SJSA1 (cell line): ENCODE results near the gene TEC. TPM values are rescaled to one million over a fixed set of nuclear protein-coding genes. Genes with fewer than 3 reads are reported as not detected.
A peak's percentile ranks its signal among the peaks of the same experiment; 100 is the strongest.

Source experiments
- DNase-seq, 2 experiments: peaks; one replicate each; pipeline ENCODE4 v3.0.0-alpha.2; 2015 to 2020; ENCODE audit warnings: low spot score in 2 of 2, low read depth in 1 of 2
- H3K27ac ChIP-seq: fragments of 250-450 bp; sonication (Bioruptor Pico); 2 replicates; pipeline ENCODE4 v1.5.1; 2020; ENCODE audit warnings: mild to moderate bottlenecking, moderate library complexity
- H3K27me3 ChIP-seq: fragments of 250-450 bp; sonication (Bioruptor Pico); replicated peaks from 2 replicates; pipeline ENCODE4 v1.5.1; 2020; ENCODE audit warnings: mild to moderate bottlenecking, moderate library complexity
- H3K36me3 ChIP-seq: fragments of 250-450 bp; sonication (Bioruptor Pico); 2 replicates; pipeline ENCODE4 v1.5.1; 2020; ENCODE audit warnings: mild to moderate bottlenecking
- H3K4me1 ChIP-seq: fragments of 250-450 bp; sonication (Bioruptor Pico); replicated peaks from 2 replicates; pipeline ENCODE4 v1.6.1; 2021; ENCODE audit warnings: mild to moderate bottlenecking
- H3K4me3 ChIP-seq: fragments of 250-450 bp; sonication (Bioruptor Pico); 2 replicates; pipeline ENCODE4 v1.5.1; 2020; ENCODE audit warnings: mild to moderate bottlenecking
- H3K9me3 ChIP-seq: fragments of 250-450 bp; sonication (Bioruptor Pico); replicated peaks from 2 replicates; pipeline ENCODE4 v1.5.1; 2020; ENCODE audit warnings: mild to moderate bottlenecking
- total RNA-seq: library from RNA; depleted of rRNA; stranded (reverse); fragments of >200 nt; shearing (Covaris generic); gene quantifications from 2 replicates; pipeline ENCODE4 v1.2.3, GENCODE V29; 2014

The TEC gene
- total RNA-seq, 1 experiment from 2014 or later, result 0.05 TPM

GRCh38 chr4:48137846-48138245 is 131.8 kb downstream of the TEC start:
- H3K27me3 ChIP-seq, result no peaks in the 10 kb centered on the region
- H3K27ac ChIP-seq, result no peak overlapping the region
- H3K36me3 ChIP-seq, result no peaks in the 10 kb centered on the region
- DNase-seq, result no peak
- H3K9me3 ChIP-seq, result no peaks in the 10 kb centered on the region
- no peaks in the 10 kb centered on the region; the same call in 1 of the 2 replicates for H3K4me1 ChIP-seq
- no peak overlapping the region for H3K4me3 ChIP-seq

DNA sequence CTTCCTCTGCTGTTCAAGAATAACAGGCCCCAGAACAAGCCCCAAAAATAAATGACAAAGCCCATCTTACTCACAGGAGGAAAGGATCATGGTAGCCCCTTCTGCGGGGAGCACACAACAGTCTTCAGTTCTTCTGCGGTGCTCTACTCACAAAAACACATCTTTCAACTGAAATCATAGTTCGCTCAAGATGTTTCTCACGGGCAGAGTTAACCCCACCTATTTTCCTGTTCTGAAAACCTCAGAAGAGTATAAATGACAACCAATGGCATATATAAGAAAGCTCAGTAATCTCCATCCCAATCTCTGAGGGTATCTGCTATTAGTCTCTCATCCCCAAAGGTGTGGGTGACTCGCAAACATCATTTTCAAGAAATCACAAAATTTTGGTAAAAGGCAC is 135.6 kb downstream of the TEC start, which contains the start of gene TXK:
TXK (minus strand) TSS at position 170 of the 400 bp plus-strand sequence; CDS start at position 90, 80 bp downstream.
- no peaks in the 10 kb centered on the region for H3K27me3 ChIP-seq
- no peak for DNase-seq
- no peak within 1 kb of the TSS for H3K27ac ChIP-seq
- H3K9me3 ChIP-seq, result no peaks in the 10 kb centered on the region
- no peak within 1 kb of the TSS for H3K4me3 ChIP-seq
- no peaks in the 10 kb centered on the region for H3K36me3 ChIP-seq
- peaks cover 2% of the 10 kb centered on the region for H3K4me1 ChIP-seq

DNA sequence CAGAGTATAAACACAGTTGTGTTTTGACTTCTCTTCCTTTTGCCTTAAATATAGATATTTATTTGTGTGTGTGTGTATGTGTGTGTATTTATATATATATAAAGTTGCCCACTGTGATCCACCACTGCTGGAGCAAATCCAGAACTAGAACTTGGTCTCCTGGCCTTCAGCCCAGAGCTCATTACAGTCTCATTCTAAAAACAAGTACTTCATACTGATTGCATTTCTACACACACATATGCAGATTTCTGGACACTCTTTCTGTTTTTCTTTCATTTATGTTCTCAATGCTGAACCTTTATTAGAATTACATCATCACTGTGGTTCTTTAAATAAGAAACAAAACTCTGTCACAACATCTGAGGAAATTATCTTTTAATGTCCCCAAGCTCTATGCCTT is 136.0 kb downstream of the TEC start:
- Histone ChIP-seq H3K9me3 (no peaks in the 10 kb centered on the region), H3K4me1 (peaks cover 6% of the 10 kb centered on the region), H3K36me3 (no peaks in the 10 kb centered on the region), H3K27me3 (no peaks in the 10 kb centered on the region), H3K4me3 (no peak overlapping the region), H3K27ac (no peak overlapping the region)
- no peak for DNase-seq

- no peaks in the 10 kb centered on the region for H3K27me3 ChIP-seq
- no peak overlapping the region for H3K27ac ChIP-seq
Observed at GRCh38 chr4:48131736-48132135, 137.9 kb downstream of the TEC start.

DNA sequence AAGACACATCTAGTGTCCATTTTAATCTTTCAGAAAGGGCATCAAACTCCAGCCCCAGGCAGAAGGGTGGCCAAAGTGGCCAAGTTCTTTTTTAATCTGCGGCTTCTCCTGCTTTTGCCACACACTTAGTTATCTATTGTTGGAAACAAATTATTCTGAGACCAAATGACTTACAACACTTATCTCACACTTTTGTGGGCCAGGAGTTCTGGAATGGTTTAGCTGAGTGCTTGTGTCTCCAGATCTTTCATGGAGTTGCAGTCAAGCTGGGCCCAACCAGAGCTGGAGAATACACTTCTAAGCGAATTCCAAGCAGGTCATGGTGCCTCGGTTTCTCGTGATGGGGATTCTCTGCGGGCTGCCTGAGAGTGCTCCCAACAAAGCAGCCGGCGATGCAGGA is 139.5 kb downstream of the TEC start:
- no peaks in the 10 kb centered on the region for H3K36me3 ChIP-seq
- H3K4me1 ChIP-seq, result peaks cover 21% of the 10 kb centered on the region
- no peak overlapping the region for H3K27ac ChIP-seq
- no peaks in the 10 kb centered on the region for H3K9me3 ChIP-seq
- no peak overlapping the region for H3K4me3 ChIP-seq
- DNase-seq, result no peak
- H3K27me3 ChIP-seq, result no peaks in the 10 kb centered on the region

More at GRCh38 chr4:48131736-48132135, 137.9 kb downstream of the TEC start:
- H3K4me1 ChIP-seq, result peaks cover 21% of the 10 kb centered on the region
- H3K4me3 ChIP-seq, result no peak overlapping the region
- no peaks in the 10 kb centered on the region for H3K9me3 ChIP-seq
- no peaks in the 10 kb centered on the region for H3K36me3 ChIP-seq
- DNase-seq, result no peak

GRCh38 chr4:48129307-48130014 is 140.2 kb downstream of the TEC start:
- Histone ChIP-seq H3K4me3 (no peak overlapping the region), H3K27ac (no peak overlapping the region), H3K9me3 (no peaks in the 10 kb centered on the region), H3K4me1 (peaks cover 21% of the 10 kb centered on the region), H3K27me3 (no peaks in the 10 kb centered on the region), H3K36me3 (no peaks in the 10 kb centered on the region)
- DNase-seq, result no peak

GRCh38 chr4:48127682-48128404 is 141.8 kb downstream of the TEC start:
- Histone ChIP-seq H3K27ac (peak overlapping the region; percentile 65), H3K4me1 (peaks cover 21% of the 10 kb centered on the region), H3K36me3 (no peaks in the 10 kb centered on the region), H3K27me3 (no peaks in the 10 kb centered on the region), H3K9me3 (no peaks in the 10 kb centered on the region), H3K4me3 (no peak overlapping the region)
- DNase-seq, result peak; percentile 86 to 87

GRCh38 chr4:48127231-48127630 is 142.4 kb downstream of the TEC start:
- Histone ChIP-seq H3K27me3 (no peaks in the 10 kb centered on the region), H3K4me3 (no peak overlapping the region), H3K4me1 (peaks cover 21% of the 10 kb centered on the region), H3K36me3 (no peaks in the 10 kb centered on the region), H3K27ac (peak overlapping the region; percentile 65), H3K9me3 (no peaks in the 10 kb centered on the region)
- DNase-seq, result no peak

DNA sequence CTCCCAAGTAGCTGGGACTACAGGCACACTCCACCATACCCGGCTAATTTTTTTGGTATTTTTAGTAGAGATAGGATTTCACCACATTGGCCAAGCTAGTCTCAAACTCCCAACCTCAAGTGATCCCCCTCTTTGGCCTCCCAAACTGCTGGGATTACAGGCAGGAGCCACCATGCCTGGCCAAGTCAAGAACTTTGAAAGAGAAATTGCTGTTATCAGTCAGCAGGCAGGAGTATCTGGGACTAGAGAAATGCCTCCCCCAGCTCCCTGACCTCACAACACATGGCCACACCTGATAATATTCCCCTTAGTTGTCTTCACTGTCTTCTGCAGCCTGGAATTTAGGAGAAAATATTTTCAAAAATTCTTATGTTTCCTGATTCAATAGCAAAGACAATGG is 143.0 kb downstream of the TEC start:
- no peak overlapping the region for H3K27ac ChIP-seq
- H3K27me3 ChIP-seq, result no peaks in the 10 kb centered on the region
- H3K4me1 ChIP-seq, result peaks cover 21% of the 10 kb centered on the region

DNA sequence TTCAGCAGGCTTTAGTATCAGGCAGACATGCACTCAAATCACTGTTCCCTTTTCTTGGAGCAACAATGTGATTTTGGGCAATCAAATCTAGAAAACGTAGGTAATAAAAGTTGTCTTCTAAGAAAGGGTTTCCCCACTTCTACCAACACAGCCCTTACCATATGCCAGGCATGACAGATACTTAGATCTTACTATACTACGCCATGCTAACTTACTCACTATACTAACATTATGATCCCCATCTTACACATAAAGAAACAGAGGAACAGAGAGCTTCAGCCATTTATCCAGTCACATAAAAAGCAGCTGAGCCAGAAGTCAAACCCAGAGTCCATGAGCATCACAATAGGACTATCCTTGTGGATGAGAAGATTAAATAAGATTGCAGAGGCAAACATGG is 144.8 kb downstream of the TEC start:
- H3K36me3 ChIP-seq, result no peaks in the 10 kb centered on the region
- peaks cover 21% of the 10 kb centered on the region for H3K4me1 ChIP-seq
- no peaks in the 10 kb centered on the region for H3K27me3 ChIP-seq
- H3K27ac ChIP-seq, result no peak overlapping the region
- no peaks in the 10 kb centered on the region for H3K9me3 ChIP-seq
- DNase-seq, result no peak
- no peak overlapping the region for H3K4me3 ChIP-seq

More for the DNA sequence above, 143.0 kb downstream of the TEC start:
- DNase-seq, result no peak
- Histone ChIP-seq H3K4me3 (no peak overlapping the region), H3K36me3 (no peaks in the 10 kb centered on the region), H3K9me3 (no peaks in the 10 kb centered on the region)

GRCh38 chr4:48122756-48123155 is 146.9 kb downstream of the TEC start:
- no peak overlapping the region for H3K27ac ChIP-seq
- no peaks in the 10 kb centered on the region for H3K27me3 ChIP-seq
- no peaks in the 10 kb centered on the region for H3K9me3 ChIP-seq
- peaks cover 10% of the 10 kb centered on the region for H3K4me1 ChIP-seq
- H3K36me3 ChIP-seq, result no peaks in the 10 kb centered on the region
- H3K4me3 ChIP-seq, result no peak overlapping the region
- no peak for DNase-seq

- no peaks in the 10 kb centered on the region for H3K9me3 ChIP-seq
- no peaks in the 10 kb centered on the region for H3K27me3 ChIP-seq
- no peak for DNase-seq
- H3K36me3 ChIP-seq, result no peaks in the 10 kb centered on the region
- no peak overlapping the region for H3K27ac ChIP-seq
- no peak overlapping the region for H3K4me3 ChIP-seq
- H3K4me1 ChIP-seq, result no peaks in the 10 kb centered on the region
Observed at GRCh38 chr4:48121180-48121579, 148.5 kb downstream of the TEC start.

- Histone ChIP-seq H3K27me3 (no peaks in the 10 kb centered on the region), H3K9me3 (no peaks in the 10 kb centered on the region), H3K36me3 (no peaks in the 10 kb centered on the region), H3K4me1 (no peaks in the 10 kb centered on the region), H3K4me3 (no peak overlapping the region), H3K27ac (no peak overlapping the region)
- no peak for DNase-seq
Observed at GRCh38 chr4:48120132-48120531, 149.5 kb downstream of the TEC start.

- no peaks in the 10 kb centered on the region for H3K27me3 ChIP-seq
- no peaks in the 10 kb centered on the region for H3K36me3 ChIP-seq
- DNase-seq, result no peak
- no peaks in the 10 kb centered on the region for H3K9me3 ChIP-seq
- no peak overlapping the region for H3K27ac ChIP-seq
- no peaks in the 10 kb centered on the region for H3K4me1 ChIP-seq
- H3K4me3 ChIP-seq, result no peak overlapping the region
Observed at GRCh38 chr4:48119646-48120045, 150.0 kb downstream of the TEC start.
